MCF 10A (cell line): ENCODE results near the gene CCDC146. TPM values are rescaled to one million over a fixed set of nuclear protein-coding genes. Genes with fewer than 3 reads are reported as not detected.
"Not testable (repeated sequence)": the region's sequence is repeated elsewhere in the genome, so short reads cannot be mapped to it uniquely, and the experiment has no call there.

Experiments used
- BruUV-seq: library from RNA; stranded (reverse); fragments of 400-500 nt; replicated peaks from 2 replicates; lab custom pipeline; 2021; lab: Mats Ljungman, UMichigan
- CTCF ChIA-PET: fragments of 300-600 bp; sonication (Branson Sonifier 250); formaldehyde crosslinking; extraction: SDS; loops from one replicate; lab custom pipeline; 2021; ENCODE audit warnings: antibody characterized with exemption, inconsistent platforms; lab: Yijun Ruan, JAX
- POLR2A ChIA-PET: fragments of 300-600, 350-650 bp; sonication (Branson Sonifier 250); formaldehyde crosslinking; extraction: SDS; loops from one replicate; lab custom pipeline; 2020; ENCODE audit warnings: antibody characterized with exemption, inconsistent platforms; lab: Yijun Ruan, JAX
- DNase-seq: peaks from one replicate; pipeline ENCODE4 v3.0.0-alpha.2; 2018; ENCODE audit not compliant: unreplicated experiment
- H3K27ac Mint-ChIP-seq: one replicate; pipeline ENCODE4 v1.8.0; 2022; ENCODE audit warnings: mild to moderate bottlenecking, low read depth, mixed read lengths; ENCODE audit not compliant: unreplicated experiment
- H3K27me3 Mint-ChIP-seq: one replicate; pipeline ENCODE4 v1.8.0; 2022; ENCODE audit warnings: mixed read lengths; ENCODE audit not compliant: insufficient read depth, unreplicated experiment
- H3K36me3 Mint-ChIP-seq: one replicate; pipeline ENCODE4 v1.8.0; 2022; ENCODE audit warnings: mild to moderate bottlenecking, moderate library complexity, mixed read lengths; ENCODE audit not compliant: insufficient read depth, unreplicated experiment
- H3K4me1 Mint-ChIP-seq: one replicate; pipeline ENCODE4 v1.8.0; 2022; ENCODE audit warnings: mixed read lengths; ENCODE audit not compliant: insufficient read depth, unreplicated experiment
- H3K4me3 Mint-ChIP-seq: one replicate; pipeline ENCODE4 v1.8.0; 2022; ENCODE audit warnings: mild to moderate bottlenecking, moderate library complexity, mixed read lengths; ENCODE audit not compliant: unreplicated experiment
- H3K9me3 Mint-ChIP-seq: one replicate; pipeline ENCODE4 v1.8.0; 2022; ENCODE audit warnings: mixed read lengths; ENCODE audit not compliant: unreplicated experiment
- CTCF ChIP-seq: fragments of 200-600 bp; IDR thresholded peaks from one replicate; pipeline ENCODE4 v1.8.0; 2022; ENCODE audit warnings: antibody characterized with exemption, mild to moderate bottlenecking; ENCODE audit not compliant: unreplicated experiment
- intact Hi-C: fragments of 100-400 bp; cut with micrococcal nuclease; formaldehyde crosslinking; loops from 2 replicates; pipeline ENCODE4 v1.14.1; 2022
- total RNA-seq: library from RNA; stranded (reverse); gene quantifications from 2 replicates; pipeline ENCODE4 v1.2.3, GENCODE V29; 2022

The CCDC146 gene
- total RNA-seq, 1 experiment from 2014 or later, result 2.7 TPM

GRCh38 chr7:77112719-77113306 lies 9.6 kb upstream of the CCDC146 start:
- peak; percentile 37 for TF ChIP-seq CTCF
- H3K4me3 Mint-ChIP-seq, H3K9me3 Mint-ChIP-seq, BruUV-seq, H3K27ac Mint-ChIP-seq, H3K4me1 Mint-ChIP-seq, intact Hi-C loops, H3K27me3 Mint-ChIP-seq, POLR2A ChIA-PET: not testable (repeated sequence)
- DNase-seq, result peak; percentile 3
- H3K36me3 Mint-ChIP-seq, result peaks cover 15% of the 10 kb centered on the region
- CTCF ChIA-PET, result interaction anchor here (1.0 kb wide), 1 partner anchor 476 kb away, joined by 3 read pairs; no protein-coding TSS in a partner anchor

- H3K27ac Mint-ChIP-seq, BruUV-seq, intact Hi-C loops, POLR2A ChIA-PET, H3K4me1 Mint-ChIP-seq, H3K4me3 Mint-ChIP-seq, H3K27me3 Mint-ChIP-seq, H3K9me3 Mint-ChIP-seq, DNase-seq: not testable (repeated sequence)
- H3K36me3 Mint-ChIP-seq, result peaks cover 11% of the 10 kb centered on the region
- CTCF ChIA-PET, result interaction anchor here (1.0 to 1.7 kb wide), 3 partner anchors 122 to 207 kb away, joined by 4 to 15 read pairs (median 5); no protein-coding TSS in a partner anchor
- peak; percentile 30 for TF ChIP-seq CTCF
These were observed 3.1 kb downstream of the CCDC146 start for GRCh38 chr7:77125486-77125885.

- BruUV-seq, CTCF ChIA-PET, H3K27me3 Mint-ChIP-seq, H3K27ac Mint-ChIP-seq, H3K4me1 Mint-ChIP-seq, H3K4me3 Mint-ChIP-seq, H3K9me3 Mint-ChIP-seq, intact Hi-C loops, H3K36me3 Mint-ChIP-seq, DNase-seq, POLR2A ChIA-PET: not testable (repeated sequence)
These were observed 4.6 kb downstream of the CCDC146 start for GRCh38 chr7:77127009-77127408.

- H3K4me3 Mint-ChIP-seq, H3K9me3 Mint-ChIP-seq, H3K27ac Mint-ChIP-seq, intact Hi-C loops, H3K4me1 Mint-ChIP-seq, H3K36me3 Mint-ChIP-seq, DNase-seq, BruUV-seq, H3K27me3 Mint-ChIP-seq, POLR2A ChIA-PET: not testable (repeated sequence)
- CTCF ChIA-PET, result interaction anchor here (1.2 kb wide), 1 partner anchor 203 kb away, joined by 5 read pairs; no protein-coding TSS in a partner anchor
These were observed 6.4 kb downstream of the CCDC146 start for GRCh38 chr7:77128582-77129410.

GRCh38 chr7:77131781-77132180 lies 9.4 kb downstream of the CCDC146 start:
- H3K27me3 Mint-ChIP-seq, CTCF ChIA-PET, H3K4me1 Mint-ChIP-seq, DNase-seq, POLR2A ChIA-PET, BruUV-seq, intact Hi-C loops, H3K9me3 Mint-ChIP-seq, H3K4me3 Mint-ChIP-seq, H3K36me3 Mint-ChIP-seq, H3K27ac Mint-ChIP-seq: not testable (repeated sequence)

- intact Hi-C loops, CTCF ChIA-PET, BruUV-seq: not testable (repeated sequence)
These were observed 16.3 kb downstream of the CCDC146 start for GRCh38 chr7:77138668-77139067.

GRCh38 chr7:77140291-77140690 lies 17.9 kb downstream of the CCDC146 start:
- H3K27me3 Mint-ChIP-seq, BruUV-seq, H3K36me3 Mint-ChIP-seq, H3K4me3 Mint-ChIP-seq, CTCF ChIA-PET, H3K27ac Mint-ChIP-seq, DNase-seq, H3K4me1 Mint-ChIP-seq, POLR2A ChIA-PET, H3K9me3 Mint-ChIP-seq, intact Hi-C loops: not testable (repeated sequence)

More at GRCh38 chr7:77138668-77139067, 16.3 kb downstream of the CCDC146 start:
- H3K27me3 Mint-ChIP-seq, DNase-seq, POLR2A ChIA-PET, H3K36me3 Mint-ChIP-seq, H3K27ac Mint-ChIP-seq, H3K4me1 Mint-ChIP-seq, H3K4me3 Mint-ChIP-seq, H3K9me3 Mint-ChIP-seq: not testable (repeated sequence)
